Endothelial cell of umbilical vein (primary cell): ENCODE measurements around the gene AMN. TPM values are rescaled to one million over a fixed set of nuclear protein-coding genes. Genes with fewer than 3 reads are reported as not detected.

Experiments
- BruUV-seq: library from RNA; stranded (reverse); fragments of 400-500 nt; replicated peaks from 2 replicates; lab custom pipeline; 2021; lab: Mats Ljungman, UMichigan
- CTCF ChIA-PET: fragments of 300-600, 350-600 bp; sonication (Branson Sonifier 250); formaldehyde crosslinking; loops from one replicate; lab custom pipeline; 2021; ENCODE audit warnings: antibody characterized with exemption, inconsistent platforms; lab: Charles Lee
- POLR2A ChIA-PET: fragments of 300-600, 350-600 bp; sonication (Branson Sonifier 250); formaldehyde crosslinking; loops from one replicate; lab custom pipeline; 2021; ENCODE audit warnings: antibody characterized with exemption, inconsistent platforms; lab: Charles Lee
- DNase-seq: peaks from one replicate; pipeline ENCODE4 v3.0.0-alpha.2; 2011; ENCODE audit warnings: low read depth, low spot score
- FAIRE-seq: peaks from 2 replicates; lab custom pipeline; 2011; peaks lifted over from hg19 to GRCh38; lab: Jason Lieb, UNC
- H2AFZ ChIP-seq: 2 replicates; pipeline ENCODE4 v1.6.0; 2012; ENCODE audit warnings: low read depth, low read length, control low read depth, inconsistent platforms
- H3K27ac ChIP-seq: 2 replicates; pipeline ENCODE4 v1.5.1; 2011; ENCODE audit warnings: low read depth, mild to moderate bottlenecking, control low read depth, low read length, moderate library complexity; ENCODE audit not compliant: insufficient read depth
- H3K27me3 ChIP-seq, 2 experiments: 2 replicates each; pipeline versions ENCODE4 v1.6.0 to v1.6.1; 2011; ENCODE audit warnings: low read length in 2 of 2, mixed read lengths in 1 of 2; ENCODE audit not compliant: control insufficient read depth in 2 of 2, insufficient read depth in 2 of 2
- H3K36me3 ChIP-seq, 2 experiments: 2 replicates in 1 of 2; 3 replicates in 1 of 2; pipeline ENCODE4 v1.5.1; 2011; ENCODE audit warnings: low read length in 2 of 2, mild to moderate bottlenecking in 1 of 2, moderate library complexity in 1 of 2; ENCODE audit not compliant: control insufficient read depth in 2 of 2, insufficient read depth in 2 of 2; ENCODE audit errors: extremely low read depth in 1 of 2
- H3K4me1 ChIP-seq: 3 replicates; pipeline ENCODE4 v1.5.1; 2011; ENCODE audit warnings: mild to moderate bottlenecking, low read length; ENCODE audit not compliant: control insufficient read depth, insufficient read depth; ENCODE audit errors: extremely low read depth
- H3K4me2 ChIP-seq: 2 replicates; pipeline ENCODE4 v1.6.1; 2011; ENCODE audit warnings: low read length, control low read depth, mixed read lengths; ENCODE audit not compliant: insufficient read depth
- H3K4me3 ChIP-seq, 3 experiments: fragments of 200-600 bp in 1 of 3; sonication (generic), shearing (Covaris generic) in 1 of 3; replicated peaks in 1 of 3; 2 replicates each; pipeline ENCODE4 v1.5.1; 2011 to 2016; ENCODE audit warnings: control low read depth in 3 of 3, low read length in 3 of 3, mild to moderate bottlenecking in 2 of 3, inconsistent platforms in 1 of 3, low read depth in 1 of 3, moderate library complexity in 1 of 3; ENCODE audit not compliant: insufficient read depth in 1 of 3
- H3K79me2 ChIP-seq: 2 replicates; pipeline ENCODE4 v1.6.0; 2012; ENCODE audit warnings: low read length, inconsistent platforms; ENCODE audit not compliant: control insufficient read depth, insufficient read depth
- H3K9ac ChIP-seq: replicated peaks from 2 replicates; pipeline ENCODE3; 2011; ENCODE audit warnings: low read length, control low read depth; ENCODE audit not compliant: insufficient read depth; ENCODE audit errors: extremely low read depth
- H3K9me1 ChIP-seq: replicated peaks from 3 replicates; pipeline ENCODE4 v1.6.0; 2011; ENCODE audit warnings: mild to moderate bottlenecking, low read length; ENCODE audit not compliant: control insufficient read depth, insufficient read depth; ENCODE audit errors: extremely low read depth
- H3K9me3 ChIP-seq: replicated peaks from 2 replicates; pipeline ENCODE4 v1.5.1; 2012; ENCODE audit warnings: low read length, inconsistent platforms; ENCODE audit not compliant: control insufficient read depth, insufficient read depth
- H4K20me1 ChIP-seq: replicated peaks from 2 replicates; pipeline ENCODE3; 2011; ENCODE audit warnings: mild to moderate bottlenecking, low read length; ENCODE audit not compliant: control insufficient read depth, insufficient read depth; ENCODE audit errors: extremely low read depth
- EZH2 ChIP-seq: IDR thresholded peaks from 2 replicates; pipeline ENCODE4 v1.6.1; 2012; ENCODE audit warnings: borderline replicate concordance, low read depth, mild to moderate bottlenecking, moderate library complexity, low read length, inconsistent platforms; ENCODE audit not compliant: severe bottlenecking
- FOS ChIP-seq: IDR thresholded peaks from 2 replicates; pipeline ENCODE4 v1.6.1; 2011; ENCODE audit warnings: mild to moderate bottlenecking, low read length, moderate library complexity, borderline replicate concordance; ENCODE audit not compliant: insufficient read depth
- GATA2 ChIP-seq: IDR thresholded peaks from 2 replicates; pipeline ENCODE4 v1.7.0; 2011; ENCODE audit warnings: low read depth, mild to moderate bottlenecking, moderate library complexity, mixed read lengths, low read length; ENCODE audit not compliant: insufficient read length, insufficient read depth
- MAX ChIP-seq: IDR thresholded peaks from 2 replicates; pipeline ENCODE4 v1.6.1; 2011; ENCODE audit not compliant: insufficient read depth, insufficient read length
- MYC ChIP-seq: IDR thresholded peaks from one replicate; pipeline ENCODE4 v1.6.1; 2011; ENCODE audit warnings: mild to moderate bottlenecking, low read depth, low read length
- POLR2A ChIP-seq: IDR thresholded peaks from 2 replicates; pipeline ENCODE4 v1.6.1; 2012; ENCODE audit warnings: low read depth, mild to moderate bottlenecking, control low read depth, low read length
- POLR2AphosphoS5 ChIP-seq: IDR thresholded peaks from 2 replicates; pipeline ENCODE4 v1.6.1; 2012; ENCODE audit warnings: low read depth, mild to moderate bottlenecking, control low read depth, low read length, moderate library complexity; ENCODE audit not compliant: insufficient read depth
- dilution Hi-C: fragments of 300-500 bp; cut with MboI; formaldehyde crosslinking; loops from one replicate; pipeline ENCODE4 v1.15.0; 2019; ENCODE audit warnings: low sequenced_read_pairs; ENCODE audit not compliant: extremely low pct_ligation_motif_present
- intact Hi-C: fragments of 100-400 bp; cut with micrococcal nuclease; formaldehyde crosslinking; loops from one replicate; pipeline ENCODE4 v1.10.0; 2022
- polyA plus RNA-seq, 4 experiments: library from polyadenylated mRNA; depleted of rRNA in 3 of 4; stranded (reverse) in 3 of 4; unstranded in 1 of 4; fragments of >200 nt; gene quantifications; 2 replicates each; pipeline versions ENCODE4 v1.2.1 to v1.2.3, GENCODE V29; 2011 to 2012; ENCODE audit warnings: missing spikeins in 1 of 4
- total RNA-seq: library from RNA; stranded (reverse); gene quantifications from 2 replicates; pipeline ENCODE4 v1.2.3, GENCODE V29; 2021
- TF ChIP-seq, protein P1 (sequence below), 2 donors: IDR thresholded peaks; 1 replicate in 1 of 2; 2 replicates in 1 of 2; pipeline ENCODE4 v1.5.1; 2011; ENCODE audit warnings: low read length in 2 of 2, mild to moderate bottlenecking in 2 of 2, moderate library complexity in 2 of 2, control low read depth in 1 of 2, inconsistent platforms in 1 of 2, low read depth in 1 of 2; ENCODE audit not compliant: insufficient read depth in 1 of 2; ENCODE audit errors: extremely low read depth in 1 of 2

Gene AMN
- total and polyA plus RNA-seq, 2 donors (not counting 3 experiments of a cell fraction or from before 2014, with no cell fraction given): 0.03 TPM; not detected in 1

DNA sequence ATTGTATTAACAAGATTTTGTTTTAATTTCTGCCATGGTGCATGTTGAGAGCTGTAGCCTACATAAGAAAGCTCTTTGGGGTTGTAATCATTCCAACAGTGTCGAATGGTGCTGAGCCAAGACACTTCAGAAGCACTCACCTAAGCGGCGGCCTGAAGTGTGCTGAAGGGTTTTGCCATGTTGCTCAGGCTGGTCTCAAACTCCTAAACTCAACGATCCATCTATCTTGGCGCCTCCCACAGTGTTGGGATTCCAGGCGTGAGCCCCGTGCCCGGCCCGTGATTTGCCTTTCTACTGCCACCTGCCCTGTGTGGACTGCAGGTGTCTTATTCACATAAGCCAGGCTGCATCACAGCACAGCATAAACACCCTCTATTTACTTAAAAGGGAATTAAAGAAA lies 48.9 kb downstream of the AMN start:
- Histone ChIP-seq H3K9me3 (no peaks in the 10 kb centered on the region), H2AFZ (no peak overlapping the region), H3K9me1 (no peaks in the 10 kb centered on the region), H3K4me2 (no peak overlapping the region), H3K4me1 (no peaks in the 10 kb centered on the region), H3K36me3 (peaks cover 27 to 64% of the 10 kb centered on the region in 2 experiments), H3K27ac (no peak overlapping the region), H4K20me1 (no peaks in the 10 kb centered on the region), H3K9ac (no peak overlapping the region), H3K4me3 (no peak overlapping the region), H3K27me3 (no peaks in the 10 kb centered on the region), H3K79me2 (no peaks in the 10 kb centered on the region)
- FAIRE-seq (no peak), DNase-seq (no peak)
- dilution Hi-C loops (no loop called here), intact Hi-C loops (loop anchor here (5.0 kb wide), 1 partner anchor 86 kb away; the partner anchor contains the start of gene CDC42BPB)
- CTCF ChIA-PET: interaction anchor here (0.9 to 1.4 kb wide), 2 partner anchors 33 to 108 kb away, joined by 3 to 6 read pairs; no protein-coding TSS in a partner anchor
- POLR2A ChIA-PET: no interaction called here
- no peak for TF ChIP-seq MAX
- no peak for TF ChIP-seq POLR2AphosphoS5
- TF ChIP-seq, protein P1, sequence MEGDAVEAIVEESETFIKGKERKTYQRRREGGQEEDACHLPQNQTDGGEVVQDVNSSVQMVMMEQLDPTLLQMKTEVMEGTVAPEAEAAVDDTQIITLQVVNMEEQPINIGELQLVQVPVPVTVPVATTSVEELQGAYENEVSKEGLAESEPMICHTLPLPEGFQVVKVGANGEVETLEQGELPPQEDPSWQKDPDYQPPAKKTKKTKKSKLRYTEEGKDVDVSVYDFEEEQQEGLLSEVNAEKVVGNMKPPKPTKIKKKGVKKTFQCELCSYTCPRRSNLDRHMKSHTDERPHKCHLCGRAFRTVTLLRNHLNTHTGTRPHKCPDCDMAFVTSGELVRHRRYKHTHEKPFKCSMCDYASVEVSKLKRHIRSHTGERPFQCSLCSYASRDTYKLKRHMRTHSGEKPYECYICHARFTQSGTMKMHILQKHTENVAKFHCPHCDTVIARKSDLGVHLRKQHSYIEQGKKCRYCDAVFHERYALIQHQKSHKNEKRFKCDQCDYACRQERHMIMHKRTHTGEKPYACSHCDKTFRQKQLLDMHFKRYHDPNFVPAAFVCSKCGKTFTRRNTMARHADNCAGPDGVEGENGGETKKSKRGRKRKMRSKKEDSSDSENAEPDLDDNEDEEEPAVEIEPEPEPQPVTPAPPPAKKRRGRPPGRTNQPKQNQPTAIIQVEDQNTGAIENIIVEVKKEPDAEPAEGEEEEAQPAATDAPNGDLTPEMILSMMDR (IDR thresholded peaks at IDR 0.05; ENCODE audit: extremely low read depth in 1 of 2, insufficient read depth in 1 of 2, low read depth in 1 of 2, low read length in 2 of 2): no peak
- no peak for TF ChIP-seq FOS
- TF ChIP-seq GATA2: no peak
- TF ChIP-seq POLR2A: no peak
- TF ChIP-seq EZH2: no peak
- TF ChIP-seq MYC: no peak
- no TSS peak for BruUV-seq
